CD4-positive, alpha-beta T cell (primary cell): ENCODE measurements around the gene EIF3D. TPM values are rescaled to one million over a fixed set of nuclear protein-coding genes. Genes with fewer than 3 reads are reported as not detected.

Experiments
- ATAC-seq: fragments of 200-7000 bp; cut with Tn5 transposase; one replicate; pipeline ENCODE4 v1.10.0; 2022; ENCODE audit warnings: mild to moderate bottlenecking; ENCODE audit not compliant: poor library complexity
- CTCF ChIA-PET: fragments of 350-600 bp; sonication (Branson Sonifier 250); formaldehyde crosslinking; loops from one replicate; lab custom pipeline; 2021; ENCODE audit warnings: antibody characterized with exemption, inconsistent platforms; lab: Charles Lee
- POLR2A ChIA-PET: fragments of 350-600 bp; sonication (Branson Sonifier 250); formaldehyde crosslinking; loops from one replicate; lab custom pipeline; 2021; ENCODE audit warnings: antibody characterized with exemption, inconsistent platforms; lab: Charles Lee
- DNase-seq, 14 experiments: peaks; one replicate each; pipeline ENCODE4 v3.0.0-alpha.2; 2013 to 2020; ENCODE audit warnings: mixed read lengths in 2 of 14
- H3K27ac ChIP-seq, 2 donors: one replicate each; pipeline versions ENCODE4 v1.5.1 to v1.7.0; 2013; ENCODE audit warnings: low read length in 2 of 2, low read depth in 1 of 2, mild to moderate bottlenecking in 1 of 2
- H3K27me3 ChIP-seq, 2 experiments: 1 replicate in 1 of 2; 2 replicates in 1 of 2; pipeline versions ENCODE4 v1.6.1 to v1.7.0; 2013; ENCODE audit warnings: low read length in 2 of 2, control low read depth in 1 of 2, mild to moderate bottlenecking in 1 of 2, moderate library complexity in 1 of 2; ENCODE audit not compliant: insufficient read depth in 2 of 2, control insufficient read depth in 1 of 2
- H3K36me3 ChIP-seq: one replicate; pipeline ENCODE4 v1.6.1; 2013; ENCODE audit warnings: low read length, control low read depth; ENCODE audit not compliant: insufficient read depth
- H3K4me1 ChIP-seq: one replicate; pipeline ENCODE4 v1.6.1; 2013; ENCODE audit warnings: low read length, control low read depth; ENCODE audit not compliant: insufficient read depth
- H3K4me3 ChIP-seq: one replicate; pipeline ENCODE4 v1.5.1; 2013; ENCODE audit warnings: mild to moderate bottlenecking, low read length, moderate library complexity
- H3K9me3 ChIP-seq, 2 experiments: 1 replicate in 1 of 2; 2 replicates in 1 of 2; pipeline versions ENCODE4 v1.6.1 to v1.7.0; 2013; ENCODE audit warnings: low read length in 2 of 2, mild to moderate bottlenecking in 2 of 2, control low read depth in 1 of 2, moderate library complexity in 1 of 2; ENCODE audit not compliant: control insufficient read depth in 1 of 2, insufficient read depth in 1 of 2
- H3K27ac Mint-ChIP-seq: one replicate; pipeline ENCODE4 v1.8.0; 2020; ENCODE audit warnings: mixed read lengths
- H3K27me3 Mint-ChIP-seq: one replicate; pipeline ENCODE4 v1.8.0; 2021; ENCODE audit warnings: mixed read lengths
- H3K36me3 Mint-ChIP-seq: one replicate; pipeline ENCODE4 v1.8.0; 2021; ENCODE audit warnings: low read depth, mixed read lengths
- H3K4me1 Mint-ChIP-seq: one replicate; pipeline ENCODE4 v1.8.0; 2021; ENCODE audit warnings: low read depth, mixed read lengths
- H3K4me3 Mint-ChIP-seq: one replicate; pipeline ENCODE4 v1.8.0; 2020; ENCODE audit warnings: mild to moderate bottlenecking, mixed read lengths
- H3K9me3 Mint-ChIP-seq: one replicate; pipeline ENCODE4 v1.8.0; 2020; ENCODE audit warnings: mixed read lengths
- CTCF ChIP-seq: fragments of 200-600 bp; IDR thresholded peaks from one replicate; pipeline ENCODE4 v1.8.0; 2022; ENCODE audit warnings: antibody characterized with exemption, mild to moderate bottlenecking
- intact Hi-C, 2 experiments: fragments of 100-400 bp; cut with DNase I in 1 of 2; cut with micrococcal nuclease in 1 of 2; formaldehyde crosslinking; loops; one replicate each; pipeline versions ENCODE4 v1.15.1 to v1.9.0; 2023 to 2025; cut with DNase I, micrococcal nuclease
- total RNA-seq, 174 experiments: library from RNA in 2 of 174; stranded (reverse) in 2 of 174; gene quantifications; one replicate each; pipeline ENCODE4 v1.2.3 and lab custom pipeline; 2021 to 2026

The EIF3D gene
- total RNA-seq, 2 experiments from 2014 or later = 285 to 286 TPM

- ATAC-seq (no peak), DNase-seq (no peak)
- Histone ChIP-seq H3K4me1 (no peaks in the 10 kb centered on the region), H3K9me3 (peaks cover 0 to 5% of the 10 kb centered on the region in 2 experiments), H3K27ac (no peak overlapping the region), H3K27me3 (peaks cover 23 to 28% of the 10 kb centered on the region in 2 experiments), H3K4me3 (no peak overlapping the region), H3K36me3 (no peaks in the 10 kb centered on the region)
- Mint-ChIP-seq H3K9me3 (no peaks in the 10 kb centered on the region), H3K4me1 (no peaks in the 10 kb centered on the region), H3K27me3 (peaks cover 45% of the 10 kb centered on the region), H3K36me3 (no peaks in the 10 kb centered on the region), H3K27ac (no peak overlapping the region), H3K4me3 (no peak overlapping the region)
- intact Hi-C loops = no loop called here
- no peak for TF ChIP-seq CTCF
- CTCF ChIA-PET = no interaction called here
- POLR2A ChIA-PET = no interaction called here
Measured at GRCh38 chr22:36563898-36564297, 34.9 kb upstream of the EIF3D start.

GRCh38 chr22:36563444-36563843, 34.5 kb upstream of the EIF3D start:
- Mint-ChIP-seq H3K36me3 (no peaks in the 10 kb centered on the region), H3K27ac (no peak overlapping the region), H3K27me3 (peaks cover 45% of the 10 kb centered on the region), H3K9me3 (no peaks in the 10 kb centered on the region), H3K4me1 (no peaks in the 10 kb centered on the region), H3K4me3 (no peak overlapping the region)
- no peak overlapping the region for H3K27ac ChIP-seq
- ATAC-seq = no peak
- DNase-seq = no peak
- TF ChIP-seq CTCF = no peak
- ChIA-PET CTCF (no interaction called here), POLR2A (no interaction called here)
- no peak overlapping the region for H3K4me3 ChIP-seq
- H3K4me1 ChIP-seq = no peaks in the 10 kb centered on the region
- intact Hi-C loops = no loop called here
- H3K36me3 ChIP-seq = no peaks in the 10 kb centered on the region
- H3K9me3 ChIP-seq = peaks cover 0 to 5% of the 10 kb centered on the region in 2 experiments
- H3K27me3 ChIP-seq = peaks cover 23 to 28% of the 10 kb centered on the region in 2 experiments

- Histone ChIP-seq H3K4me3 (no peak overlapping the region), H3K4me1 (no peaks in the 10 kb centered on the region), H3K9me3 (peaks cover 0 to 5% of the 10 kb centered on the region in 2 experiments), H3K27me3 (peaks cover 23 to 28% of the 10 kb centered on the region in 2 experiments), H3K36me3 (no peaks in the 10 kb centered on the region), H3K27ac (no peak overlapping the region)
- Mint-ChIP-seq H3K4me3 (no peak overlapping the region), H3K27ac (no peak overlapping the region), H3K27me3 (peaks cover 45% of the 10 kb centered on the region), H3K9me3 (no peaks in the 10 kb centered on the region), H3K36me3 (no peaks in the 10 kb centered on the region), H3K4me1 (no peaks in the 10 kb centered on the region)
- no peak for TF ChIP-seq CTCF
- ChIA-PET POLR2A (no interaction called here), CTCF (no interaction called here)
- DNase-seq (no peak), ATAC-seq (no peak)
- intact Hi-C loops = no loop called here
Measured at GRCh38 chr22:36563001-36563400, 34.0 kb upstream of the EIF3D start.
